ENCODE data around the gene SMCR8. TPM values are rescaled to one million over a fixed set of nuclear protein-coding genes. Genes with fewer than 3 reads are reported as not detected.

Gene SMCR8
- total and polyA plus RNA-seq, 2 donors (not counting 3 experiments of a cell fraction or from before 2014, with no cell fraction given) = 9.5 to 17.6 TPM

GRCh38 chr17:18322522-18322921 is 7.4 kb downstream of the SMCR8 start:
- TF ChIP-seq FOS (IDR thresholded peaks at IDR 0.05; ENCODE audit: borderline replicate concordance, insufficient read depth, low read length) = no peak
- no peak for TF ChIP-seq MAX (IDR thresholded peaks at IDR 0.05; ENCODE audit: insufficient read depth, insufficient read length)
- no peak for TF ChIP-seq GATA2 (IDR thresholded peaks at IDR 0.05; ENCODE audit: insufficient read depth, insufficient read length, low read depth, low read length)
- no peak for TF ChIP-seq POLR2A (IDR thresholded peaks at IDR 0.05; ENCODE audit: low read depth, low read length)
- TF ChIP-seq CTCF (IDR thresholded peaks at IDR 0.05; ENCODE audit: extremely low read depth in 1 of 2, insufficient read depth in 1 of 2, low read depth in 1 of 2, low read length in 2 of 2) = no peak
- no peak for TF ChIP-seq MYC (IDR thresholded peaks at IDR 0.05; ENCODE audit: low read depth, low read length)
- TF ChIP-seq EZH2 (IDR thresholded peaks at IDR 0.05; ENCODE audit: borderline replicate concordance, low read depth, low read length, severe bottlenecking) = no peak
- TF ChIP-seq JUN (IDR thresholded peaks at IDR 0.05; ENCODE audit: borderline replicate concordance, insufficient read depth, insufficient read length, low read depth) = no peak
- no peak for TF ChIP-seq POLR2AphosphoS5 (IDR thresholded peaks at IDR 0.05; ENCODE audit: insufficient read depth, low read depth, low read length)
- no peaks in the 10 kb centered on the region for H3K9me1 ChIP-seq (replicated peaks; ENCODE audit: control insufficient read depth, extremely low read depth, insufficient read depth, low read length)
- no peaks in the 10 kb centered on the region for H3K27me3 ChIP-seq (ENCODE audit: control insufficient read depth in 2 of 2, insufficient read depth in 2 of 2, low read length in 2 of 2)
- no peak overlapping the region for H3K4me3 ChIP-seq (replicated peaks in 1 of 3; ENCODE audit: insufficient read depth in 1 of 3, low read depth in 1 of 3, low read length in 3 of 3)
- no peak overlapping the region for H3K4me2 ChIP-seq (ENCODE audit: insufficient read depth, low read length)
- intact Hi-C loops (cut with micrococcal nuclease) (no loop called here), dilution Hi-C loops (cut with MboI; ENCODE audit: extremely low pct_ligation_motif_present, low sequenced_read_pairs) (no loop called here)
- ChIA-PET POLR2A (no interaction called here), CTCF (interaction anchor here (0.9 to 2.2 kb wide), 4 partner anchors 11 to 105 kb away, joined by 3 to 10 read pairs (median 4); no protein-coding TSS in a partner anchor)
- no TSS peak for BruUV-seq (replicated peaks)
- peaks cover 3 to 44% of the 10 kb centered on the region in 2 experiments for H3K36me3 ChIP-seq (ENCODE audit: control insufficient read depth in 2 of 2, extremely low read depth in 1 of 2, insufficient read depth in 2 of 2, low read length in 2 of 2)
- H3K27ac ChIP-seq (ENCODE audit: insufficient read depth, low read depth, low read length) = no peak overlapping the region
- DNase-seq (ENCODE audit: low read depth, low spot score) (no peak), FAIRE-seq (no peak)
- H3K9ac ChIP-seq (replicated peaks; ENCODE audit: extremely low read depth, insufficient read depth, low read length) = no peak overlapping the region
- H3K4me1 ChIP-seq (ENCODE audit: control insufficient read depth, extremely low read depth, insufficient read depth, low read length) = peaks cover 8% of the 10 kb centered on the region
- peaks cover 28% of the 10 kb centered on the region for H3K79me2 ChIP-seq (ENCODE audit: control insufficient read depth, insufficient read depth, low read length)
- H3K9me3 ChIP-seq (replicated peaks; ENCODE audit: control insufficient read depth, insufficient read depth, low read length) = no peaks in the 10 kb centered on the region
- H2AFZ ChIP-seq (ENCODE audit: low read depth, low read length) = no peak overlapping the region
- no peaks in the 10 kb centered on the region for H4K20me1 ChIP-seq (replicated peaks; ENCODE audit: control insufficient read depth, extremely low read depth, insufficient read depth, low read length)
